GM21528 (cell line): Measurements from ENCODE around the gene USH2A.

Experiments
- ATAC-seq: cut with Tn5 transposase; IDR thresholded peaks from one replicate; pipeline ENCODE4 v1.9.1; 2021; ENCODE audit warnings: mild to moderate bottlenecking, moderate library complexity; ENCODE audit not compliant: unreplicated experiment, low FRiP score

Gene USH2A

DNA sequence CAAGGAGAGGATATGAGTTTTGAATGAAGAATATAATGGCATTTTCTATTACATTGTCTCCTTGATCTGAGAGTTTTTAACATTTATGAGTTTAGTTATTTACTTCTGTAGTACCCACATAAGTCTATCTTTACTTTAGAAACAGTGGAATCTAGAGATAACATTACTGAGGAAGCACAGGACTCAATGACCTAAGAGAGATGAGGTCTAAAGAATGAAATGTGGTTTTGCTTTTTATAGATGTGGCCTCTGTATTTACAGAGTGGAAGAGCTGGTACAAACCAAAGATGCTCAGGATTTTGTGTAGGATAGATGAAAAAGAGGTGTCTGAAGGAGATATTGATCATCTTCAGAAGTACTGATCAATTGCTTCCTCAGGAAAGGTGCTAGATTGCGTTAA, 678.8 kb downstream of the USH2A start:
- ATAC-seq = no peak

GRCh38 chr1:215739025-215739424, 684.2 kb downstream of the USH2A start:
- no peak for ATAC-seq

GRCh38 chr1:215731699-215732098, 691.5 kb downstream of the USH2A start:
- ATAC-seq = no peak

GRCh38 chr1:215730600-215730999, 692.6 kb downstream of the USH2A start:
- ATAC-seq = no peak

DNA sequence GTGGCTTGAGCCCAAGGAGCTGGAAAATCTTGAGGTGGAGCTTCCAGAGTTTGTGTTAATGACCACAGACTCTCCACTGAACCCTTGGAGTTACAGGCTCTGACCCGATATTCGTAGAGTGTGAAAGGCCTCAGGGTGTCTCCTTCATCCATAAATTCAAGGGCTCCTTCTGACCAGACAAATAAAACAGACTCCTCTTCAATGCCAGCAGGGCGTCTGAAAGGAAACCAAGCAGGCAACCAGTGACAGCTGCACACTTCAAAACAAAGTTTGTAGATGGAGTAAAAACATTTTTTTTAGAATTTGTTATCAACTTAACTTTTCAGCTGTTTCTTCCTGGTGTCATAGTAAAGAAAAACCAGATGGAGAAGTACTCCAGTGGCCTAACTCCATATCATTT, 695.1 kb downstream of the USH2A start:
- ATAC-seq = no peak

GRCh38 chr1:215720126-215720525, 703.1 kb downstream of the USH2A start:
- ATAC-seq = no peak

DNA sequence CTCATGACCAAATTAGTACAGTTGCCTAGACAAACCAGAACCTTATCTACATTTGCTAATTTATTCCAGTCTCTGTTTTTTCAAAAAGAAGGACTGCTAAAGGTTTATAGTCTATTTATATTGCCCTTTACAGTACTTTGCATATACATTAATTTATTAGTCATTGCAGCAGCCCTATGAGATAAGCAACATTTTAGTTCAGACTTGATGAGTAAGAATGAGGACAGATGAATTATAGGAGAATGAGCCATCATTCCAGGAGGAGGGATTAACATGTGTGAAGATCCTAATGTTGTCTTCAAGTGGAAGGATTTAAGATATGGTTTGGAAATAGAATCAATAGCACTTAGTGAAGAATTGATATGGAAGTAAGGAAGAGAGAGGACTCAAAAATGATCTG, 703.7 kb downstream of the USH2A start:
- ATAC-seq = no peak

- ATAC-seq = no peak
Measured at GRCh38 chr1:215718575-215719287, 704.5 kb downstream of the USH2A start.

DNA sequence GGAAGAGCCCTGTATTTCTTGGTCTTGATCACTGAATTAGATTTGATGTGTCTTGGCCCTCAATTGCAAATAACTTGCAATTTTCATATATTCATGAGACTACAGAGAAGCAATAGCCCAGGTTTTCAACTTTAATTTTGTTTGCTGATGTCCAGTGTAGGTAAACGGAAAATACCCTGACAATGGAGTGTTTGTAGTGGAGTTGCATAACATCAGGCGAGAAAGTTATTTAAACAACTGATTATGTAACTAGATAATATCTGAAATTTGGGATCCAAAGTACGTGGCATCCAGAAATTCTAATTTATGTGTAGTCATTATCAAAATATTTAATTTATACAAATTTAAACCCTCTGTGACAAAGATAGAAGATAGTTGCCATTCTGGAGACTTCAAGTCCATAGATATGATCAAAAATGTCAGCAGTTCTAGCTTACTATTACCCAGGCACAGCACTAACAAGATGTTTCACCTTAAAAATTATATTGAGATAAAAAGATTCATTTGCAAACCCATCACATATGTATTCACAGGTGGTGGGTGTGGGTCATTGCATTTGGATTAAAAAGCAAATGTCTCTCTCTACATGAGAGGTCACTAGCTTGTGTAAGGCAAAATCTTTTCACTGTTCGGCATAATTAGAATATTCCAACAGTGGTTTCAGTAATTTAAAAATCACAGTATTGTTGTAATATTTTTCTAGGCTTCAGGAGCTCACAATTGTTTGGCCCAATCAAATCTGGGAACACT, 705.4 kb downstream of the USH2A start:
- ATAC-seq = no peak

- no peak for ATAC-seq
Measured at GRCh38 chr1:215710899-215711225, 712.4 kb downstream of the USH2A start.

DNA sequence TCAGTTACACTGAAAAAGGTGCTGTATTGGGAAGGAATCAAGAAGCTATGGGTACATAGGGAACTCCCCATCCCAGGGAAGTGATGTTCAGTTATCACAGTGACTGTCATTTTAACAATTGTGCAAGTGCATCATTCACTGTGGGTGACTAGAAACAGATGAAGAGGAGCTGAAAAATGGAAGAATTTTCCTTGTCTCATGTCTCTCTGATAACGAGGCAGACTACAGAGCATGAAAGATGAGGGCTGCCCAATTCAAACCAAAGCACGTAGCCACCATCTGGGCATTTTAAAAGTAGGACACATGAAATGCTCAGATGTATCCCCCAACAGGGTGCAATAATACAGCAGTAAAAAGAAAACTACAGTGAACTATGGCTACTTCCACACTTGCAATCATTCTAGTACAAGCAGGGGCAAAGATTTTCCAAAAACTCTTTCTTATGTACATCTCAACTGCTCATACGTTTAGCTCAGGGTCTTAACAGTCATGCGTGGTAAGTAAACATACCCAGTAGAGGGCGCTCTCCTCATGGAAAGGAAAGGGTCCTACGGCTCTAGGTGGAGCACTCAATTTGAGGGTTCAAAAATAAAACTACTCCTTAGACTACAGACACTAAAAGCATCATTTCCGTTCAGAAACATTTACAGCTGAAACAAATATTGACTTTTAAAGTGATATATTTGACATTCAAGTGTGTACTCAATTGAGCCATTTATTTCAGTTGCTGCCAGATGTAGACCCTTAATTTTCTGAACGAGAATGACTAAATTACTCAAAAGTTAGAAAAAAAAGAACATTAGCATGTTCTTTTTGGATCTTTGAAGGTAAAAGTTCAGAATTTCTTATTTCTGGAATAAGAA, 713.0 kb downstream of the USH2A start:
- ATAC-seq = peak; percentile 80

DNA sequence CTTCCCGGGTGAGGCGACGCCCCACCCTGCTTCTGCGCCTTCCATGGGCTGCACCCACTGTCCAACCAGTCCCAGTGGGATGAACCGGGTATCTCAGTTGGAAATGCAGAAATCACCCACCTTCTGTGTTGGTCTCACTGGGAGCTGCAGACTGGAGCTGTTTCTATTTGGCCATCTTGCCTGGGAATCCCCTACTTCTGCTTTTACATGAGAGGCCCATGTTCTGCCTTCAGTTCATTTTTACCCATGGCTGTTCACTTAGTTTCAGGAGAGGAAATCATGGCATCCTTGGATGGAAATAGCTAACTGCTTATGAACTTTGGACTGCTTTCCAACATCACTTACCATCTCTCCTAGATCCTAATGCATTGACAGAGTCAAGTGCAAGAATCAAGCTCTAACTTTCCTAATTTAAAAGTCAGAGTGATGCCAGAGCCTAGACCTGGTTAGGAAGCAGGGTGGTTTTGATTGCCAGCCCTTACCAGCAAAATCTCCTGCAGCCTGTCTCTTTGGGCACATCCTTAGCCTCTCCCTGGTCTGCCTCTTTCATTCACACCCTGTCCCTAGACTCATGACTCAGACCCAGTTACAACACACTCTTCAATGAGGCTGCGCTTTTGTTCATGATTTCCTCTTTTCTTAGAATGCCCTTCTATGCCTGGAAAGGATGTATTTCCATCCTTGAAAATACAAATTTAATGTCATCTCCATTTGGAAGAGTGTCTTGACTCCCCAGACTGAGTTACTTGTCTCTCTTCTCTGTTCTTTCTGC, 719.0 kb downstream of the USH2A start:
- ATAC-seq = no peak

DNA sequence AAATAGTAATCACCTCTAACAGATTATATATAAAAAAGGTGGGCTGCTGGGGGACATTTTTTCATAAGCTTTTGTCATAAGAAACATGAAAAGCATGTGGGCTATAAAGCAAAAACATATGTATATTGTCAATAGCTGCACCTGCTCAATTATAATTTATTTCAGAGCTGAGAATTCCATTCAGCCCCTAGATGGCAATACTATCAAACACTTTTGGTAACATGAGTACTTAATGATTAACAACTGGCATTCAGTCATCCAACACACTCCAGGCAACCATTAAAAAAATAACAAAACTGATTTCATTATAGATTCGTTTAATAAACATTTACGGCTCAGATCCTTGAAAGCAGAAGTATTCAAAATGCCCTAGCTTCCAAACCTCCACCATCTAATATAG, 741.0 kb downstream of the USH2A start:
- no peak for ATAC-seq

DNA sequence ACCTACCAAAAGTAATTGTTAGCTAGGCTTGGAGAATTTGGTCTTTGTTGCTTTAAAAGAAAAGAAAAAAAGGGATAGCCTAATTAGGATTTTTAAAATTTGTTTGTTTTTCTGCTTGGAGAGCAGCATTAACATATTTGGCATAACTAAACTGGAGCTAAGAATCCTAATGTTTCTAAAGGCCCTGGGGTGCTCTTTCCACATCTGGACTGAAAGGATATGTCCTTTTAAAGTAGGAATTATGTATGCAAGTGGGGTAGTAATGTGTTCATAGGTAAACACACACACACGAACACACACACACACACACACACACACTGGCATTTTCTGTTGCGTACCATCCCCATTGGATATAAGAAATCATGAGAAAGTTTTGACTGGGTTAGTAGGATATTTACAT, 742.2 kb downstream of the USH2A start:
- no peak for ATAC-seq

GRCh38 chr1:215679231-215679630, 744.0 kb downstream of the USH2A start:
- ATAC-seq = no peak

GRCh38 chr1:215677112-215677511, 746.1 kb downstream of the USH2A start:
- no peak for ATAC-seq

- no peak for ATAC-seq
Measured at GRCh38 chr1:215673943-215674342, 749.3 kb downstream of the USH2A start.

DNA sequence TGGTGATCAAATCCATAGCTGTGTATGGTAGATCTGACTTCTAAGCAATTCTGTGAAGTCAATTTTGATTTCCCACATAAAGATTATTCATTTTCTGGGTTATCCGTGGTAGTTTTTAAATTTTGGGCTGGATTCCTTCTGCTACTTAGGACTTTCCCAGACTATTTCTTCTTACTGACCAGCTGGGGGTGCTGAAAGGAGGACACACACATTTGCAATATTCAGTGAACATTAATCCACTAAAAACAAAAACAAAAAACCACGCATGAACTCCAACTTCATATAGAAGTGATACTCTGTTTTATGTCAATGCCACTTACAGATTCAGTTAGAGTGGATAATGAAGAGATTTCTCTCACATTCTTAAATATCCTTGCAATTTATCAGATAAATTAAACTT, 750.8 kb downstream of the USH2A start:
- no peak for ATAC-seq

- ATAC-seq = no peak
Measured at GRCh38 chr1:215669806-215670491, 753.3 kb downstream of the USH2A start.

DNA sequence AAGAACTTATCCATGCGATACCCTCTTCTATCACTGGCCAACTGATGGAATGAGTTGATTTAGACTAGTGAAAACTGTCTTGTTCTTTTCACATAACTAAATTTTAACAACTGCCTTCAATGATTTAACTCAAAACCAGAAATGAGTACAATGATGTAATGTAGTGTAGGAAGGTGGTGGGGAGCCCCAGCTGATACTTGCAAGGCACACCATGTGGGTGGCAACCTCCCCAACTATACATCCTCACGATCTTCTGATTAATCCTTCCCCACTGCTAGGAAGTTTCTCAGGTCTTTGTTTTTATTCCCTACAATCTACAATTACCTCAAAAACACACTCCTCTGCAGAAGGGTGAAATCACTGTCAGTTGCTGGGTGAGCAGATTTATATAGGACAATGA, 755.5 kb downstream of the USH2A start:
- ATAC-seq = no peak
